DMS153 treated with DMSO at 0.1 percent for 48 hours (cell line): ENCODE measurements around the gene EIF5.
A peak's percentile ranks its signal among the peaks of the same experiment; 100 is the strongest.

ENCODE experiments used
- DNase-seq: peaks from one replicate; lab custom pipeline; 2025; ENCODE audit not compliant: unreplicated experiment; lab: John Stamatoyannopoulos, UW

EIF5 gene

DNA sequence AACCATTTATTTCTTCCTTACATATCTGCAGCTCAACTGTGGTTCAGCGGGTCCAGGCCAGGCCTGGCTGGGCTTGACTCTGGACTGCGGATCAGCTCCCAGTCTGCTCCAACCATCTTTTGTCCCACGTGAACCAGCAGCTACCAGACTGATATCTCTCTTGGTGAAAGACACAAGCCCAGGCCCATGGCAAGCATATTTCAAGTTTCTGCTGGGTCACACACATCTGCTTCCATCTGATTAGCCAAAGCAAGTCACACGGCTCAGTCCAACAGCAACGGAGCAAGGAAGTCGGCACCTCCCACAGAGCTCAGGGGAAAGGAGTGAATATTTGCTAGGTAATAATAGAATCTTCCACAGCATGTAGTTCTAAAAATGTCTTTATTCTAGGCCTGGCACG is 26.5 kb downstream of the EIF5 start:
- DNase-seq: no peak

DNA sequence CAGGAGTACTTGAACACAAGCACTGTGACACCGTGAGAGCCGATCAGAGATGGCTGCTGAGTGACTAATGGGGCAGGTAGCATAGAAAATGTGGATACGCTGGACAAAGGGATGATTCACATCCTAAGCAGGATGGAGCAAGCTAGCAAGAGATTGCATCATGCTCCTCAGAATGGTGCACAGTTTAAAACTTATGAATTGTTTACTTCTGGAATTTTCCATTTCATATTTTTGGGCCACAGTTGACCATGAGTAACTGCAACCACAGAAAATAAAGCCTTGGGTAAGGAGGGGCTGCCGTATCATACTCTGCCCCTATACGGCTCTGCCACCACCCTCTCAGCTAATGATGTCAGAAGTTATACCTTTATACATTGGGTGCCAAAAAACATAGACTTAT is 27.8 kb downstream of the EIF5 start:
- DNase-seq: no peak

DNA sequence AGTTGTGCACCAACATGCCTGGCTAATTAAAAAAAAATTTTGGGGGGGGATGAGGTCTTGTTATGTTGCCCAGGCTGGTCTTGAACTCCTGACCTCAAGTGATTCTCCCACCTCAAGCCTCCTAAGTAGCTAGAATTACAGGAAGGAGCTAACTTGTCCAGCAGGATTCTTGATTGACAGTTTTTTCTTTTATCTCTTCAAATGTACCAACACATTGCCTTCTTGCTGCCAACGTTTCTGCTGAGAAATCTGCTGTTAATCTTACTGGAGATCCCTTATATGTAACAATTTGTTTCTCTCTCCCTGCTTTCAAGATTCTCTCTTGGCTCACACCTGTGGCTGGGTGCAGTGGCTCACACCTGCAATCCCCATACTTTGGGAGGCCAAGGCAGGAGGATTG is 28.7 kb downstream of the EIF5 start:
- no peak for DNase-seq

DNA sequence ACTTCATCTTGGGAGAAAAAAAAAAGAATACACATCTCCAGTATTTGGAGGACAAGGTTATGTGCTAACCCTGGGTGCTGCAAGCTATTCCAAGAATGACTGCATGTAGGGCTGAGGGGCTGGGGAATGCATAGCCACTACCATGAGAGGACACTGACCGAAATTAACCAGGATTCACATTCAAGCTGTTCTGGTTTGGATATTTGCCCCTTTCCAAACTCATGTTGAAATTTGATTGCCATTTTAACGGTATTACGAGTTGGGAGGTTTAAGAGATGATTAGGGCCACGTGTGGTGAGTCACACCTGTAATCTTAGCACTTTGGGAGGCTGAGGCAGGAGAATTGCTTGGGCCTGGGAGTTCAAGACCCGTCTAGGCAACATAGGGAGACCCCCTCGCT is 32.7 kb downstream of the EIF5 start:
- DNase-seq: no peak

DNA sequence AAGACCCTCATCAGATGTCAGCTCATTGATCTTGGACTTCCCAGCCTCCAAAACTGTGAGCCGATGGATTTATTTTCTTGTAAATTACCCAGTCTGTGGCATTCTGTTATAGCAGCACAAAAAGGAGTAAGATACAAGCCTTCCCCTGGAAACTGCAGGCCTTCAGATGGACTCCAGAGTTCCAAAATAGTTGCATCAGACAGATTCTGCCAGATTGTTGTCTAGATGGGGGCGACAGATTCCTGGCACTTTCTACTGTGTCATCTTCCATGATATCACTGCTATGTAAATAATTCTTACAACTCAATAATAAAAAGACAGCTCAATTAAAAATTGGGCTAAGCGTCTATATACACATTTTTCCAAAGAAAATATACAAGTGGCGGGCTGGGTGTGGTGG is 34.0 kb downstream of the EIF5 start:
- no peak for DNase-seq

DNA sequence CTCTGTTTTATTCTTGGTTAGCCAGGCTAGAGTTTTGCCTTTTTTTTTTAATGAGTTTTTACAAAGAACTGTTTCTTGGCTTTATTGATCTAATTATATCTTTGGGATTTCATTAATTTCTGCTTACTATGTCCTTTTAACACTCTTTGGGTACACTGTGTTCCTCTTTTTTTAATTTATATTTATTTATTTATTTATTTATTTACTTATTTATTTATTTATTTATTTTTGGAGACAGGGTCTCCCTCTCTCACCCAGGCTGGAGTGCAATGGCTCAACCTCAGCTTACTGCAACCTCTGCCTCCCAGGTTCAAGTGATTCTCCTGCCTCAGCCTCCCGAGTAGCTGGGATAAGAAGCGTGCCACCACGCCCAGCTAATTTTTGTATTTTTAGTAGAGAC is 36.0 kb downstream of the EIF5 start:
- no peak for DNase-seq

DNA sequence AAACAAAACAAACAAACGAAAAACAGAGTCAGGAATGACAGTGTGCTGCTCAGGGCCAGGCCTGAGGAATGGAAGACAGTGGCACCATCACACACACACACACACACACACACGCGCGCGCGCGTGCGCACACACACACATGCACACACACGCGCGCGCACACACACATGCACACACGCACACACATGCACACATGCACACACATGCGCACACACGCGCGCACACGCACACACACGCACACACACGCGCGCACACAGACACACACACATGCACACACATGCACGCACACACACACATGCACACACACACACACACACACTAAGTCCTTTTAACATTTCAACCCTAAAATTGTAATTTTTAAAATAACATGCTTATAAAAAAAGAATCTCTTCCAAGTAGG is 38.0 kb downstream of the EIF5 start:
- no peak for DNase-seq

DNA sequence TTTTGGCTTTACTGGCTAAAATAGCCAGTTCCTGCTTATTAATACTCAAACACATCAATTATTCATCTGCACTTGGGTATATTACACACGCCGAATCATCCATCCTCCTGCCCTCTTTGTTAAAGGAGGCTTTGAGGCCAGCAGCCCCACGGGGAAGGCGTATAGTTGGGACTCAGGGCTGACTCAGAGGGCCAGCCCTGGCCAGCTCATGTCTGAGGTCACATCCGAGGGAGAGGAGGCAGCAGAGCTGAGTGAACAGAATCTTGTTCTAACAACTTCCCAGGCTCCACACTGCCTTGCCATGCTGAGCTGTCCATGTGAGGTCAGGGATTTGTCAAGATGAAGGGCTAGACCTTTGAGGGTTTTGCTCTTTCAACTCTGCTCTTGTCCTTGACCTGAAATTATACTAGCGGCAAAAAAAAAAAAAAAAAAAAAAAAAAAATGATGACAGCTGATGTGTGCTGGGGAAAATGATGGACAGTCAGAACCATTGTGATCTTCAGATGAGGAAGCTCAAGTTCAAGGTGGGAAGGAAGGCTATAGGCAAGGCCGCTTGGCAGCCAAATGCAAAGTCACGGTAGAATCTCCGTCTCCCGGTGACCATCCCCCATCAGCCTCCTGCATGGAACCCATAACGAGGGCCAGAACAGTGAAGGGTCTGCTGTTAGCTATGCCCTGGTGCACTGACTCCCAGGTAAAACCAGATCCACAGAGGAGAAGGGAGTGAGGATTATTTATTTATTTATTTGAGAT is 38.7 kb downstream of the EIF5 start:
- no peak for DNase-seq

DNA sequence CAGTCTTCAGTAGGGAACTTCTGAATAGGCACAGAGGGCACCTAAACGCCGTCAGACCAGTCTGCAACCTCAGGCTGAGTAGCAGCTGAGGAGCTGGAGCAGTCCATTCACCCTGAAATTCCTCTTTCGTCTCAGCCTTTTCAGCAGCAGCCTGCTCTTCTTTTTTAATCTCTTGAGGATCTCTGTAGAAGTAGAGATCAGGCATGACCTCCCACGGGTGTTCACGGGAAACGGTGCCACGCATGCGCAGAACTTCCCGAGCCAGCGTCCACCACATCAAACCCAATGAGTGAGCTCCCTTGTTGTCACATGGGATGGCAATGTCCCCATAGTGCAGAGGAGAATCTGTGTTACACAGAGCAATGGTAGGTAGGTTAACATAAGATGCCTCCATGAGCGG is 40.1 kb downstream of the EIF5 start:
- DNase-seq: no peak

DNA sequence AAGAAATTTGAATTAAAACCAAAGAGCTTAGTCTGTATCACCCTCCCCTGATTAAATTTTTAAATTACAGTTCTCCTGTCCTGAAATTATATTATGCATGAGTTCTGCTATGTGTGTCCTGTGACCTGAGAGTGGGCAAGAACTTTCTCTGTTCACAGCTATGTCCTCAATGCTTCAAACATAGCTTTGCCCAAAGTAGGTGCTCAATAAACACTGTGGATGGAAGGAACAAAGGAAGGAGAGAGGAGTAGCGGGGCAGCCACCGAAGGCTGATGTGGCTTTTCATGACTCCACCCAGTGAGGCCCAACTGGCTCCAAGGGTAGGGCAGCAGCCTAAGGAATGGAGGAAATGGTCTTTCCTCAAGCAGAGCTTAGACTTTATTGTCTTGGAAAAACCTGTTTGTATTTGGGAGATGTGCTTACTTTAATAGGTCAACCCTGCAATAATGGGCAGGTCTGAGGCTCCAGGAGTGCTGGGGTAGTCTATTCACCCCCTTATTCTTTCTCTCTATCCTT is 43.5 kb downstream of the EIF5 start:
- no peak for DNase-seq

DNA sequence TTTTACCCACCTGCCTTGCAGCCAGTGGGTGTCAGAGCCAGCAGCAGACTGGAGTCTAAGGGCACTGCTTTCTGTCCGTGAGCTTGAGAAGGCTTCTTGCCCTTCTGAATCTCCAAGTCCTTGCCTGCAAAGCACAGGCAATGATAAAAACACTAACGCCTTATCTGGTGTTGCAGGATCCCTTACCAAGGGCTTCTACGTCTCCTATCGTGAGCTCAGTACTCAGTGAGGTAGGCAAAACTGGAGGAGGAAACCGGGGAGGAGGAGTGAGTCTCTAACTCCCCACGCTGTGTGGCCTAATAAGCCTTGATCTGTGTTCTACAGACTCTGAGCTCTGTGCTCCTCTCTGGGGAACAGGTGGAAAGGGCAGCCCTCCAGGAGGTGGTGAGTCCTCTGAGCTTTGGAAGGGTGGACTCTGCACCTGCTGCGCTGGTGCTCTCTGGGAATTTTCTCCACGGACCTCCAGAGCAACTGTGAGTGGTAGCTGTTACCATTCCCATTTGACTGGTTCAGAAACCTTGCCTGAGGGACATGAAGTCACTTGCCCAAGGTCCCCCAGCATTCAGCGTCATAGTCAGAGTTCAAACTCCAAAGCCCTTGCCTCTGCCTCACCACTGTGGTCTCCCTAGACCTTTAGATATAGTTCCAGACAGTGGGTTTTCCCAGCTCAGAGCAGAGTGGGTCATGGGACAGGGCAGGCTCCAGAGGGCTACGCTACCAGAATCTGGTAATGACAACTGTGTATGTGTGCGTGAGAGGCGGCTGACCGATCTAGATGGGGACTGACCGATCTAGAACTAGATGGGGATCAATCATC is 44.2 kb downstream of the EIF5 start:
- no peak for DNase-seq

DNA sequence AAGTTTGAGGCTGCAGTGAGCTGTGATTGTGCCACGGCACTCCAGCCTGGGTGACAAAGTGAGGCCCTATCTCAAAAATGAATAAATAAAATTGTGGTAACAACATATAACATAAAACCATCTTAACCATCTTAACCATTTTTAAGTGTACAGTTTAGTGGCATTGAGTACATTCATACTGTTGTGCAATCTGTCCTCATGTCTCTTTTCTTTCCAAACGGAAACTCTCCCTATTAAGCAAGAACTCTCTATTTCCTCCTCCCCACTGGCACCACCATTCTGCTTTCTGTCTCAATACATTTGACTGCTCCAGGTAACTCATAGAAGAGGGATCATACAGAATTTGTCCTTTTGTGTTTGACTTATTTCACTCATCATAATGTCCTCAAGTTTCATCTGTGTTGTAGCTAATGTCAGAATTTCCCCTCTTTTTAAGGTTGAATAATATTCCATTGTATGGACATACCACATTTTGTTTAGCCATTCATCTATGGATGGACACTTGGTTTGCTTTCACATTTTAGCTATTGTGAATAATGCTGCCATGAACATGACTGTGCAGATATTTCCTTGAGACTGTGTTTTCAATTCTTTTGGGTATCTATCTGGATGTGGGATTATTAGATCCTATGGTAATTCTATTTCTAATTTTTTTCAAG is 46.8 kb downstream of the EIF5 start:
- DNase-seq: no peak

DNA sequence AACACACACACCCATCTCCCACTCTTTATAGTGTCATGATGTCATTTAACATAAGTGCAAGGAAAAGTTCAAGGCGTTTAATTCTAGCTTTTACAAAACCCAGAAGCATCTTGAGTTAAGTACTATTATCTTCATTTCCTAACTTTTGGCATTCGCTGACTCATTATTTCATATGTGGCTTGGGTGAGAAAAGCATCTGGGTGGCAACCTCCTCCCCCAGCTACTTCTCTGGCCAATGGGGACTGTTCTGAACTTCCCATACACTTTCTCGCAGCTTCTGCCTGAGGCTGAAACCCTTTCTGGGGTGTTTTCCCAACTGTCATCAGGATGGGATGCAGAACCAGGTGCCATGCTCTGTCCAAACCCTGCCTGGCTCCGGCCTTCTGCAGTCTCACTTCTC is 48.3 kb downstream of the EIF5 start:
- DNase-seq: no peak

DNA sequence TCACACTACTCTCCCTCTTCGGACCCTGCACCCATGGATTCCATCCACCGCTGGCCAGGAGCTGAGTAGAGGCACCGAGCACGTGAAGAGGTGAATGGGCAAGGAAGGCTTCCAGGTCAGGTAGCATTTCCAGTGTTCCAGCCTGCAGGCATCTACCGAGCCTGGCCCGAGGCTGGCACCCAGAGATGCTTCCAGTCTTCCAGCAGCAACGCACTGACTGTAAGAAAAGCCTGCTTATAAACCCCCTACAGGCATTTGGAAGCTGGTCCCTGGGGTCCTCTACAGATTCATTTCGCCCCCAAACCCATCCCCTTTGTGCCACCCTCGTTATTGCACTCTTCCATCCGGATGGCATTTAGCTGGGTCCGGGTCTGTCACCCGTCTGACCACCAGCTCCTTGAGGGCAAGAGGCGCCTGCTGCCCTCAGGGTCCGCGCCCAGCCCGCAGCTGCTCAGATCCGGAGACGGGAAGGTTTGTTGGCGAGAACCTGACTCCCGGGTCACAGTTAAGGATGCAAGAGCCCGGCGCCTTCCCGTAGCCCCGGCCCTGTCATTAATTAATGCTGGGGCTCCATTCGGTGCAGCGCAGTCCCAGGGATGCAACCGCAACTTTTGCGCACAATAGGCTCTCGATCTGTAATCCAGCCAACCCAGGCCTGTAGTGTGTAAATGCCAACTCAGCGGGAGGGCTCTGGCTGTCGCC is 50.6 kb downstream of the EIF5 start:
- no peak for DNase-seq

DNA sequence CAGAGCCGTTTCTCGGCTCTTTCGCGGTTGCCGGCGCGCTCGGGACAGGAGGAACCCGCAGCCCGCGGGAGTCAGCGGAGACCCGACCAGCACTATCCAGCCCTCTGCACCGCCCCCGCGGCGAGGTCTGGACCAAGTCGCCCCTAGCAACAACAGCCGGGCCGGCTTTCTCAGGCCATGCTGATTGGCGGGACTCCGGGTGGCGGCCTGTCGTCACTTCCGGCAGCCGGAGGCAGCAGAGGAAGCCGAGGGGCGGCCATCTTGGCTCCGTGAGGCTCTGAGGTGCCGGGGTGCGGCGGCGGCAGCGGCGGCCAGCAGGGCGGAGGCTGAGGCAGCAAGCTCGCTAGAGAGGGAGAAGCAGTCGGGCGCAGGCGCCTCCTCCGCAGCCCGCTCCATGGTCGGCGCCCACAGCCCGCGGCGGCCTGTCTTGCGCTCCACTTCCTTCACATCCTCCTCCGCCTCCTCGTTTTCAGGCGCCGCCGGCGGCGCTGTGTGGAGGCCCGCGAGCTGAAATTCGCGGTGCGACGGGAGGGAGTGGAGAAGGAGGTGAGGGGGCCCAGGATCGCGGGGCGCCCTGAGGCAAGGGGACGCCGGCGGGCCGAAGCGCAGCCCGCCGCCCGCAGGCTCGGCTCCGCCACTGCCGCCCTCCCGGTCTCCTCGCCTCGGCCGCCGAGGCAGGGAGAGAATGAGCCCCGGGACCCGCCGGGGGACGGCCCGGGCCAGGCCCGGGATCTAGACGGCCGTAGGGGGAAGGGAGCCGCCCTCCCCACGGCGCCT is 51.3 kb downstream of the EIF5 start, which contains the start of gene MARK3:
TSS of gene MARK3 (plus strand) at position 264 of the 777 bp plus-strand sequence. CDS start 615 bp downstream, outside the sequence.
- peak; percentile 49 for DNase-seq

DNA sequence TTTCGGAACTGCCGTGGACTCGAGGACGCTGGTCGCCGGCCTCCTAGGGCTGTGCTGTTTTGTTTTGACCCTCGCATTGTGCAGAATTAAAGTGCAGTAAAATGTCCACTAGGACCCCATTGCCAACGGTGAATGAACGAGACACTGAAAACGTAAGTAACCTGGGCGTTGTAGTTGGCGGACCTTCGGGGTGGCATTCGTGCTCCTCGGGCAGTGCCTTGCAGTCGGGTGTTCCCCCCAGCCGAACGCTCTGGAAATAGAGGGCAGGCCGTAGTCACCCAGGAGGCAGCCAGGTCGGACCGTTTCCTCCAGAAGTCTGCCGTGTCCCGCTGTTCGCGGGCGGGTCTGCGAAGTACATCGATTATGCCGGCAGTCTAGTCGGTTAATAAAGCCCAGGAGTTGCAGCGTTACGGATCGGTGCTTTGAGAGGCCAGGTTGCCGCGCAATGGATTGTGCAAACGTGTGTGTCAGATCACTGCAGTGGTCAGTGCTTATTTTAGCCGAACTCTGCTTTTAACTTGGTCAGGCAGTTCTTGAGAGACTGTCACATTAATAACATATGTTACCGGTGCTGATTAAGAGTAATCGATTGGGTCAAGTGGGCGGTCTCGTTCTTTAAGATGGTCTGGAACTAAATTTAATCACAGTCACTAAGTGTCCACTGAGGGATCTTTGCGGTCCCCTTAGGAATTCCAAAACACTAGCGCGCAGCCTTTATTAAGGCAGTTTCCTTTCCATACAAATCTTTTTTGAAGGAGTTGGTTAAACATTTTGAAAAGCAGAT is 52.1 kb downstream of the EIF5 start:
- DNase-seq: no peak

DNA sequence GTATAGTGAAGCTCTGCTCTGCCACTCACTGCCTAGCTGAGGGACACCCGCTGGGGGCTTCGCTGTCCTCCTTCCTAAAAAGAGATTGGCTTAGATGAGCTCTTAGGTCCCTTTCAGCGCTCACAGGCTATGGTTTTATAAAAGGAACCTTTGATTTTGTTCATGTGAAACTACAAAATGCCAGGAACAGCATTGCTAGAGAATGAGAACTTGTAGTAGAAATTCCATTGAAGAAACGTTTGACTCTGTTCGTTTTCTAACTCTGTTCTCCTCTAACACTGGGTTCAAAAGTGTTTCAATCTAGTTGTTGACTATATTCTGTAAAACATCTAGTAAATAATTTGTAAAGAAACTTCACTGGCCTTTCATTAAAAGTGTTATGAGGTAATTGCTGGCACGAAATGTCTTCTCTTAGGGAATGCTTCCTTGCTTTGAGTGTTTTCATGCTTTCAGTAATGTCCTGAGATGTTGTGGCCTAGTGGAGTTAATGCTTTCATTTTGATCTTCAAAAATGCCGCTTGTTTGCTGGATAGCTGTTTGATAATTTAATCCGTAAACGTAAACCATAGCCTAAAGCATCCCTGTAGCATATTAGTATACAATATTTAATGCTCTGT is 52.8 kb downstream of the EIF5 start:
- DNase-seq: no peak

DNA sequence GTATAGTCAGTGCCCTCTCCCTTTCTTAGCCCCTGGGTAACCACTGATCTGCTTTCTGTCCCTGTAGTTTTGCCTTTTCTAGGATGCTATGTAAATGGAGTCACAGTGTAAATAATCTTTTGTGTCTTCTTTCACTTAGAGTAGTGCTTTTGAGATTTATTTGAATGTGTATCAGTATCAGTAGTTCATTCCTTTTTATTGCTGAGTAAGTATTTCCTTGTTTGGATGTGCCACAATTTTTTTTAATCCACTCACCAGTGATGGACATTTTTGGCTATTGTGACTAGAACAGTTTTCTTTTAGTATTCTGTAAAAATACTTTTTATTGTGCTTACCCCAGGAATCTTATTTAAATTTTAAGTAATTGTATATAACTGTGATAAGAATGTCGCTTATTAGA is 54.6 kb downstream of the EIF5 start:
- no peak for DNase-seq

DNA sequence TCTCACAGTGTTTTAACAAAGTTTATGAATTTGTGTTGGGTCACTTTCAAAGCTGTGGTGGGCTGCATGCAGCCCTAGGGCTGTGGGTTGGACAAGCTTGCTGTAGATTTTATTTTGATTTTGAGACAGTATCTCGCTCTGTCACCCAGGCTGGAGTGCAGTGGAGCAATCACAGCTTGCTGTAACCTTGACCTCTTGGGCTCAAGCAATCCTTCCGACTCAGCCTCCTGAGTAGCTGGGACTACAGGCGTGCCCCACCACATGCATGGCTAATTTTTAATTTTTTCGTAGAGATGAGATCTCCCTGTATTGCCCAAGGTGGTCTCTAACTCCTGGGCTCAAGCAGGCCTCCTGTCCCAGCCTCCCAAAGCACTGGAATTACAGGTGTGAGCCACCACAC is 56.6 kb downstream of the EIF5 start:
- no peak for DNase-seq
